Bronchial smooth muscle cell (primary cell): ENCODE measurements around the gene B4GAT1. TPM values are rescaled to one million over a fixed set of nuclear protein-coding genes. Genes with fewer than 3 reads are reported as not detected.

Source experiments
- total RNA-seq: library from RNA; depleted of rRNA; stranded (reverse); fragments of >200 nt; gene quantifications from 2 replicates; pipeline ENCODE4 v1.2.1, GENCODE V29; 2014

B4GAT1 gene
- total RNA-seq, result 24.6 and 41.6 TPM in 2 replicates

DNA sequence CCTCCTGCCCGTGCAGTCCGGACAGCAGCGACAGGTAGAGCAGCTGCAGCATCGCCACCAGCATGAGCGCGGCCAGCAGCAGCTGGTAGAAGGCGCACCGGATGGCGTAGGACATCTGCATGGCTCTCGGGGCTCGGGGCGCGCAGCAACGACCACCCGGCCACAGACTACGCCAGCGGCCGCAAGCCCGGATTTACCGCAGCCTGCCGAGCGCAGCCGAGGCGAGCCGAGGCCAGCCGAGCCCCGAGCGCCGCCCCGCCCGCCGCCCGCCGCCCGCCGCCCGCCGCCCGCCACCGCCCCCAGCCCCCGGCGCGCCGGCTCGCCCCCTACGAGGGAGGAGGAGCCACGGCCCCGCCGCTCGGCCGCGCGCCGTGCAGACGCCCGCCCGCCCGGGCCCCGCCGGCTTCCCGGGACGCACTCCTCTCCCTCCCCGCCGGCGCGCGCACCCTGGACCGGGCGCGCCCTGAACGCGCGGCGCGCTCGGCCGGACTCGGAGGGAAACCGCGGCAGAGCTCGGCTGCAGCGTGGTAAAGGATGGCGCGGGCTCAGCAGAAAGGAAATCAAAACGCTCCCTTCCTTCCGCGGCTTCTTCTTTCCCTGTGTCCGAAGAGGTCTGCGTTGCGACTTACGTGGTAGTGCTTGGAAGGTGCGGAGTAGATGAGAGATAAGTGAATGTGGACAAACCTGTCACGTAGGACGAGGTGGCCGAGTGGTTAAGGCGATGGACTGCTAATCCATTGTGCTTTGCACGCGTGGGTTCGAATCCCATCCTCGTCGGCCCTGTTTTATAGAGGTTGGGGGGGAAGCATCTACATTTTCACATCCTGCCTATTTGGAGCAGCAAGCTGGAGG lies at the start of gene B4GAT1:
B4GAT1 (minus strand) TSS at position 205 of the 852 bp plus-strand sequence; CDS start at position 121, 84 bp downstream.

DNA sequence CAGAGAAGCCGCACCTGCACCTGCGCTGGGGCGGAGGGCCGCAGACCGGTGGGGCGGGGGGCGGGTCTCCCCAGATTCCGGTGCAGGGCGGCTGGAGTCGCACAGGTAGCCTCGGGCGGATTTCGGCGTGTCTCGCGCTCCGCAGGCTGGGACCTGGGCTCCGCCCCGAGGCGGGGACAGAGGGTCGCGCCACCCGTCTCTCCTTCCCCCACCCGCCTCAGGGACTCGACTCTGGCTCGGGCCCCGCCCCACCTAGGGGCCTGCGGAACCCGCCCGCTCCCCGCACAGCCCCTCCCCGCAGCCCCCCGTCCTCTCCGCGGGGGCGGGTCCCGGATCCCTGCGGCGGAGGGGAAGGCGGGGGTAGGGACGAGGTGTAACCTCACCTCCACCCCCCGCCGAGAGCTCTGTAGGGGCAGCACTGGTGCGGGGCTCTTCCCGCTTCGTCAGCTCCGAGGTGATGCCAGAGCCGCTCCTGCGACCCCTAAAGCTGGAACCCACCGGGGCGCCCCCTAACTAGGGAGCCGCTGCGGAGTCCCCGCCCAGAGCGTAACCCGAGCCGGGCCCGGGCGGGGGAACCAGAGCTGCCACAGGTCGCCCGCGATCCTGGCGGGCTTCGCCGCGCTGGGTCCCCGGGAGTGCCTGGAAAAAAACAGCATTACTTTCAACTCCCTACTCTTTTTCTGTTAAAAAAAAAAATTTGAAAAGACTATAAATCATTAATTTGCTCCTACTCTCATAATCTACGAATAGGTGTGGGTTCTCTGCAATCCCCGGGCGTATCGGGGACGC lies 24.4 kb upstream of the B4GAT1 start, which contains the start of gene SLC29A2:
SLC29A2 (minus strand) TSS at position 134 of the 789 bp plus-strand sequence. CDS start 169 bp downstream, outside the sequence.

DNA sequence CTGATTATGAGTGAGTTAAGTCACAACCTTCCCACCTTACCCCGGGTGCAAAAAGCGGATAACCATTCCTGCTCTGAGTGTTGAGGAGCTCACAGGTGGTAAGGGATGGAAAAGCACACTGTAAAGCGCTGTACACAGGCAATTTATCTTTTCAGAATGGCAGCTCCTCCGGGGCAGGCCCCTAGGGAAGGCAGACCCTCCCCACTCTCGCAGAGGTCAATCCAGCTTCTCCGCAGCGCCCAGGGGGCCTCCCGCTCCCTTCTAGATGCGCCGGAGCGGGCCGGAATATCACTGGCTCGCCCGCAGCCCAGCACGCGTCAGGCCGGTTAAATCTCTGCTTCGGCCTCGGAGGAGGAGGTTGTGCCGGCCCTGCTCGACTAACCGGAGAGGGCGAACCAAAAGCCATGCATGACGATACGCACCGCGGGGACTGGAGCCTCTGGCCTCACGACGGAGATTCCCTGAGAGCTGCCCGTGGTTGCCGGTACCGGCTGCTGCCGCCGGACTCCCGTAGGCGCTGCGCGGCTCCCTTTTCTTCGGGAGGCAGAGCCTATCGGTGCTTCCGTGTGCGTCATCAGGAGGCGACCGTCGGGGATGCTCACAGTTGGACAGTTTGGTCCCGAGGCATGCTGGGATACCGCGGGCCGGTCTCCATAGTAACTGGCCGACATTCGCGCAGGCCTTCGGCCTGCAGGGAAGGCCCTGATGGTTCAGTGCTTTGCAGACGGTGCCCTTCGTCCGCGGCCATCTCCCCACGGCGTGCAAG lies 2.7 kb downstream of the B4GAT1 start, which contains the start of gene BRMS1:
BRMS1 (minus strand) TSS at position 555 of the 766 bp plus-strand sequence. CDS start 2,870 bp downstream, outside the sequence.

DNA sequence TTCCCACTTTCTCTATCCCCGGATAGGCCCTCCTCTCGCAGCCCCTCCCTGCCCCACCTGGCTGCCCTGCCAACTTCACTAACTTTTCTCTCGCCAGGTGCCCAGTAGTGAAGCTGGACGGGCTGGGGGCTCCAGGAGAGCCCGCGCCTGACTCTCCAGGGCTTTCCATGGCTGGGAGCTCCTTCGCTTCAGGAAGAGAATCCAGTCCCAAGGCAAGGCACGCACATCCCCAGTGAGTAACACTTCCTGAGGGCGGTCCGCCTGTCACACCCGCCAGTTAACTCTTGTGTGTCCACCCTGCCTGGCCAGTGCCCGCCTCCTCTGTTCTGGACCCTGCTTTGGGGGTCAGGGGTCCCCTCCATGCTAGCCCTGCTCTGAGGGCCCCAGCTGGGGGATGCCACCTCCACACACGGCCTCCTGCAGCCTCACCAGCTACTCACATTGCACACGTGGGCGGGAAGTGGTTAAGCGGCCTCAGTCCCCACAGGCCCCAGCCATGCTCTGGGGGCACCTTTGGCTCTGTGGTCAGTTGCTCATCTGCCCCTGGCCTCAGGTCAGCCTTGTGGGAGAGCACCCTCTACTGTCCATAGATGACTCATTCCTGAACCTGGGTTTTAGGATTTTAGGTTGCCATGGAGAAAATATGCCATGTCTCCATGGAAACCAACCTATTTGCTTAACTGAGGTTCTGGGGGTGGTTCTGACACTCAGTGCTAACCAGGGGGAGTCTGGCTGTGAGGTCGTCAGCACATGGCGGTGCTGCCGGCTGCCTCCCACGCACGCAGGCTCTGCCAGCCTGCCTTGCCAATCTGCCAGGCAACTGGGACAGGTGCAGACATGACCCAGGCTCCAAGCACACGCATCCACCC lies 11.0 kb downstream of the B4GAT1 start, which contains the start of gene RIN1:
RIN1 (minus strand) TSS at position 201 of the 869 bp plus-strand sequence; CDS start at position 169, 32 bp downstream.

DNA sequence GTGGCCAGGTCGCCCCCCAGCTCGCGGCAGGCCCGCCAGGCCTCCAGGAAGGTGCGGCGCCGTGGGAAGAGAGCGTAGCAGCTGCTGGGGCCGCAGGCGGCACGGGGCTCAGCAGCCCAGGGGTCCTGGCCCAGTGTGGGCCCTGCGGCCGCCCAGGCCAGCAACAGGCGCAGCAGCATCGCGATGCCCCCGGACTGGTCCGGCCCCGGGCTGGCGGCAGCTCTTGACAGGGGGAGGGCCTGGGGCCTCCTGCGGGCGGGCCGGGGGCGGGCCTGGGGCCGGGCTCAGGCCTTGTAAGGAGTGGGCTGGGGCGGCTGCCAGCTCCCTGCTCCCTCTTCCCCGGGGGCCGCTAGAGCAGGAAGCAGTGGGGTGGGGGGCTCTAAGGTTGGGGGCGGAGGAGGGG lies 30.6 kb downstream of the B4GAT1 start, which contains the start of gene CD248:
CD248 (minus strand) TSS at position 196 of the 403 bp plus-strand sequence; CDS start at position 179, 17 bp downstream.

Other genes starting within 250 kb of the B4GAT1 start
- gene KLC2, start 89.9 kb downstream of the B4GAT1 start, total RNA-seq, result 14.2 and 16.7 TPM in 2 replicates
- 49.6 and 64.0 TPM in 2 replicates for gene RAB1B, start 79.0 kb downstream of the B4GAT1 start, total RNA-seq
- gene CNIH2, start 69.5 kb downstream of the B4GAT1 start, total RNA-seq, result 0.17 TPM in 1 of 2 replicates, not detected in the other
- 164 and 174 TPM in 2 replicates for gene YIF1A, start 58.5 kb downstream of the B4GAT1 start, total RNA-seq
- 0.09 and 0.16 TPM in 2 replicates for gene TMEM151A, start 55.7 kb downstream of the B4GAT1 start, total RNA-seq
- gene CD248, start 30.6 kb downstream of the B4GAT1 start, total RNA-seq, result 168 and 193 TPM in 2 replicates
- 15.4 and 28.7 TPM in 2 replicates for gene RIN1, start 11.2 kb downstream of the B4GAT1 start, total RNA-seq
- gene BRMS1, start 2.5 kb downstream of the B4GAT1 start, total RNA-seq, result 44.8 and 49.3 TPM in 2 replicates
- gene SLC29A2, start 24.1 kb upstream of the B4GAT1 start, total RNA-seq, result 0.17 and 0.47 TPM in 2 replicates
- not detected in 2 replicates for gene NPAS4, start 73.4 kb upstream of the B4GAT1 start, total RNA-seq
- gene MRPL11, start 91.2 kb upstream of the B4GAT1 start, total RNA-seq, result 27.6 and 34.5 TPM in 2 replicates
- gene PELI3, start 119.3 kb upstream of the B4GAT1 start, total RNA-seq, result 13.6 and 18.8 TPM in 2 replicates
- 31.9 and 42.6 TPM in 2 replicates for gene DPP3, start 132.8 kb upstream of the B4GAT1 start, total RNA-seq
- gene BBS1, start 163.0 kb upstream of the B4GAT1 start, total RNA-seq, result 21.9 and 36.9 TPM in 2 replicates
- gene ZDHHC24, start 198.4 kb upstream of the B4GAT1 start, total RNA-seq, result 8.0 and 10.1 TPM in 2 replicates
- 0.17 and 0.32 TPM in 2 replicates for gene ACTN3, start 199.3 kb upstream of the B4GAT1 start, total RNA-seq
- gene CTSF, start 221.0 kb upstream of the B4GAT1 start, total RNA-seq, result 28.1 and 42.4 TPM in 2 replicates
- gene CCDC87, start 245.4 kb upstream of the B4GAT1 start, total RNA-seq, result 0.26 and 0.32 TPM in 2 replicates
- 72.0 and 81.9 TPM in 2 replicates for gene CCS, start 245.6 kb upstream of the B4GAT1 start, total RNA-seq